ENCODE data around the gene TEX264.

DNA sequence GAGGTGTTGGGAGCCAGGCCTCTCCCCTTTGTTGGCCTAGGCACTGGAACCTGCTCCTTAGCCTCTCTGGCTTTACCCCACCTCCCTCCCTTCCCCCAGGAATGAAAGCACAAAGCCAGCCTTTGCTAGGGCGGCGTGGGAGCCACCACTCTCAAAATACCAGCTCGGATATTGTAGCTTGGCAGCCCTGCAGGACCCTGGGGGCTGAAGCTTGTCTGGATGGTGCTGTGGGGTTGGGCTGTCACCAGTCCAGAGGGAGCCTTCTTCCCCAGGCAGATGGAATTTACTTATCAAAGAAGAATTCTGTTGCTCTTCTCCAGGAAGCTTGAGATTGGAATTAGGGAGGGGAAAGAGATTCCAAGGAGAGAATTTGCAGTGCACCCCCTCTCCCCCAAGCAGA lies 20.9 kb downstream of the TEX264 start:
- TF ChIP-seq, protein P1, sequence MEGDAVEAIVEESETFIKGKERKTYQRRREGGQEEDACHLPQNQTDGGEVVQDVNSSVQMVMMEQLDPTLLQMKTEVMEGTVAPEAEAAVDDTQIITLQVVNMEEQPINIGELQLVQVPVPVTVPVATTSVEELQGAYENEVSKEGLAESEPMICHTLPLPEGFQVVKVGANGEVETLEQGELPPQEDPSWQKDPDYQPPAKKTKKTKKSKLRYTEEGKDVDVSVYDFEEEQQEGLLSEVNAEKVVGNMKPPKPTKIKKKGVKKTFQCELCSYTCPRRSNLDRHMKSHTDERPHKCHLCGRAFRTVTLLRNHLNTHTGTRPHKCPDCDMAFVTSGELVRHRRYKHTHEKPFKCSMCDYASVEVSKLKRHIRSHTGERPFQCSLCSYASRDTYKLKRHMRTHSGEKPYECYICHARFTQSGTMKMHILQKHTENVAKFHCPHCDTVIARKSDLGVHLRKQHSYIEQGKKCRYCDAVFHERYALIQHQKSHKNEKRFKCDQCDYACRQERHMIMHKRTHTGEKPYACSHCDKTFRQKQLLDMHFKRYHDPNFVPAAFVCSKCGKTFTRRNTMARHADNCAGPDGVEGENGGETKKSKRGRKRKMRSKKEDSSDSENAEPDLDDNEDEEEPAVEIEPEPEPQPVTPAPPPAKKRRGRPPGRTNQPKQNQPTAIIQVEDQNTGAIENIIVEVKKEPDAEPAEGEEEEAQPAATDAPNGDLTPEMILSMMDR (conservative IDR thresholded peaks at IDR 0.05): no peak
- TF ChIP-seq ZFX (IDR thresholded peaks at IDR 0.05): no peak

Data from C4-2B (cell line).